Measurements from ENCODE around the gene UFD1.

DNA sequence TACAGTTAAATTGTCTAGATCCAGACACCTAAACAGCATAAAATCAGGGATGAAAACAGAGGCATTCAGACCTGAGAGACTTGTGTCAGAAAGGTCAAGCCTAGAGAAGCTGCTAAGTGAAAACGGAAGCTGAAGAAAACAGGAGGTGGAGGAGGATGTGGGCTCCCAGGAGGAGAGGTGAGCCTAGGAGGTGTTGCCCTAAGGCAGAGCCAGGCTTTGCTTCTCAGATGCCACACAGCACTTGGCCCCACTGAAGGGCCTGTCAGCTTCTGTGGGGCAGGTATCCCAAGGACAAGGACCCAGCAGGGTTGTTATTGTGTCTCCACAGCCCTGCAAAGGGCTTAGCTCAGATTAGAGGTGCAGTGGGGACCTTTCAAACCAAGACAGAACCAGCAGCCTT is 14.4 kb downstream of the UFD1 start:
- no peak for TF ChIP-seq SUZ12 (IDR thresholded peaks at IDR 0.05; ENCODE audit: extremely low read depth, insufficient read depth, insufficient read length)
- TF ChIP-seq ZNF274 (IDR thresholded peaks at IDR 0.05; ENCODE audit: low read depth, low read length) = no peak
- TF ChIP-seq YY1 (IDR thresholded peaks at IDR 0.05; ENCODE audit: insufficient read depth, insufficient read length) = no peak
